HG02610 (cell line): Measurements from ENCODE around the gene SIX2.

ENCODE experiments used
- ATAC-seq: cut with Tn5 transposase; IDR thresholded peaks from one replicate; pipeline ENCODE4 v1.9.1; 2021; ENCODE audit warnings: mild to moderate bottlenecking, moderate library complexity; ENCODE audit not compliant: unreplicated experiment

The SIX2 gene

DNA sequence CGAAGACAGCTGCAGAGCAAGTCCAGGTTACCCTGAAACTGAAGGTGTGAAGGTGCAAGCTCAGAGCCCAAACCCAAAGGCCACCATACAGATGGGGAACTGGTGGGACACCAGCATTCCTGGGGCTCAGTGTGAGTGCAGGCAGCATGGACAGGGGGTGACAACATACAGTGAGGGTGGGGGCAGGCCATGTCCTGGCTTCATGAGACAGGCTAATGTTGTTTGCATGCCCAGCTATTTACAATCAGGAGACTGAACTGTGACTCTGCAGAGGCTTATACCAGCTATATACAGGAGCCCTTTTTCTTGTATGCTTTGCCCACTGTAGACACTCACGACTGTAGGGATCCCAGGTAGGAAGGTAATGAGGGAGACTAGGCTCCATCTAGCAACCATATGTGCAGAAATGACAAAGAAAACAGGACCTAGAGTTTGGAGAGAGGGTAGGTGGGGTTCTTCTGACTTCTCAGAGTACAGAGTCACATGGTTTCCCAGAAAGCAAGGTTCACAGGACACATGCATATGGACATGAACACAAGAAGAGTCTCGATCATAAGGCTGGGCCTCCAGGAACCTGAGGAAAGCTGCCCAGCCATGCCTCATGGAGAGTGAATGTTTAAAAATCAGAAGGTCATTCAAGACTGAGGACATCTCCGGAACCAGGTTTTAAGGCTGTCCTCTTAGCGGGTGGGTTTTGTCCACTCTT is 41.4 kb downstream of the SIX2 start:
- no peak for ATAC-seq

DNA sequence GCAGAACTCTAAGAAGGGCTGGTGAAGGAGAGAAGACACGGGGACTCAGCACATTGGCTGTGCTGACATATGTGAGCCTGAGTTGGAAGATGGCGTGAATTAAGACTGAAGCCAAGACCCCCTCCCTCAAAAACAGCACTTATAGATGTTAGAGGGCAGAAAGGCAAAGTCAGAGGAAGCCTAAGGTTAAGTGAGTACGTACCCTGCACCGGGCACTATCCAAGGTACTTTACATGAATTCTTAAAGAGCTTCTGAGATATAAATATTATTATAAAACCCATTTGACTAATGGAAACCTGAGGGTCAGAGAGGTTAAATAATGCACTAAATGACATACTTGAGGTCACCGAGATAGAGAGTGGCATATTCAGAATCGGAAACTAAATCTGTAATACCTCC is 42.2 kb downstream of the SIX2 start:
- no peak for ATAC-seq

DNA sequence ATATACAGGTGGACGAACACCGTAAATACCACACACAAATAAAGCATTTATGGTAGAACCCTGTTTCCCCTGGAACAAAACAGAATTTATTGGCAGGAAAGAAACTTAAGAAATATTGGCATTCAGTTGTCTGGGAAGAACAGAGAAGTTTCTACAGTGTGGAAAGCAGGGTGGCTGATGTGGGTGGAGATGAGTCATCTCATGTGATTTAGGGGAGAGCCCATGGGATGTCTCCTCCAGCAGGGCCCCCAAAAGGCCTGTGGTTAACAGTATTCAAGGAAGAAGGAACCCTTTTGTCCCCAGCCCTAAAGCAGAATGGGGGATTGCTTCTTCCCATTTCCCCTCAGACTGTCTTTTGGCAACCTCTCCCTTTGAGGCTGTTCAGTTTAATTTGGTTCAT is 43.6 kb downstream of the SIX2 start:
- no peak for ATAC-seq

DNA sequence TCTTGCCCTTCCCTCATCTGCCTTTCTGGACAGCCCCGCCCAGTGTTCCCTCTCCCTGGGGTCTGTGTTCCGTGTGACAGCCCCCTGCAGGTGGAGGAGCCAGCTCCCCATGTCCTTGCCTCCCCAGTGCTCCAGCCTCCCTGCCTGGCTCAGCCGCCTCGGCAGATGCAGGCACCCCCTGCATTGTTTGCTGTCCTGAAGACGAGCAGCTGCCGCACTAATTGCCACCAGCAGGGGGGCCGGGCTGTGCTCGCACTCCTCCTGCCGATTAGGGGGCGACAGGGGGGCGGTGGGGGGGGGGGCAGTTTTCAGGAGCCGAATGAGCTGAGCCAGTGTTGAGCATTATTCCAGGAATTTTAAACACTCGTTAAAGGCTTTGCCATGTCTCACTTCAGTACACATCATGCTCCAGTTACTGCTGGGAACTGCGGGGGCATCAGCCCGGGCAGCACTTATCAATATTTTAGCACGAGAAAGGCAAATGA is 44.5 kb downstream of the SIX2 start:
- no peak for ATAC-seq

DNA sequence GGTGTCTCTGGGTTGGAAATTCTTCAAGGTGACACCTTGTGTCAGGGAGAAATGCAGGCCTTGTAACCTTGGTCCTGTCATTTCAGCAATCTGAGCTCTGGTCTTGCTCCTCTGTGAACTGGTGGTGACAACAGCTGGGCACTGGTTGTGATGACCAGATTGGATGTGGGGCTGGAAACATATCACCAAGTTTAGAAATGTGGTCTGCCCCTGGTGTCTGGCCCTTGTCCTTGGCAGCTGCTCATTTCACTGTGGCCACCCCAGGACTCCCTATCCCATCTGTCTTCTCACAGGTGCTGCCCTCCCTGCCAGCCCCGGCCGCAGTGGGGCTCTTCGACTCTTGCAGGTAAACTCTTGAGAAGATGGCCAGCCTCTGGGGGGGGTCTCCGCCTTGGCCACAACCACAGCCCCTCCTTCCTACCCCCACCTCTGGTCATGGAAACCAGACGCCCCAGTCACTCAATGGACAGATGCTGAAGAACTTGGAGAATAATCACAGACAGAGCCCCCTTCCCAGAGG is 47.0 kb downstream of the SIX2 start:
- ATAC-seq = no peak

DNA sequence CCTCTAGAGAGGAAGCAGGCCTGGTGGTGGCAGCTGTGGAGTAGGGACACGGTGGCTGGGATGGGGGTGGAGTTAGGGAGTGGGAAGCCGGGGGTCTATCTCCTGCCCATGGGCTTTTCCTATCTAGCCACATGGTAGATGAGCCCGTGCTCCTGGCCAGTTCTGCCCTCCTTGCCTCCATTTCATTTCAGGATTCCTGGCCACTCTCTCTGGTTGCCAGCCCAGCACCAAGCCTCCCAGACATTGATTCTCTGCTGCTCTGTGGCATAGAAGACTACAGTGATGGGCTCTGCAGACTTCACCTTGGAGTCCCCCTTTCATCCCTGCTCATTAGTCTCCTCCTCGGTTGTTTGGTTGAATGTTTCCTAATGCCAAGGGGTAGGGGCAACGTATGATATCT is 48.4 kb downstream of the SIX2 start:
- no peak for ATAC-seq

DNA sequence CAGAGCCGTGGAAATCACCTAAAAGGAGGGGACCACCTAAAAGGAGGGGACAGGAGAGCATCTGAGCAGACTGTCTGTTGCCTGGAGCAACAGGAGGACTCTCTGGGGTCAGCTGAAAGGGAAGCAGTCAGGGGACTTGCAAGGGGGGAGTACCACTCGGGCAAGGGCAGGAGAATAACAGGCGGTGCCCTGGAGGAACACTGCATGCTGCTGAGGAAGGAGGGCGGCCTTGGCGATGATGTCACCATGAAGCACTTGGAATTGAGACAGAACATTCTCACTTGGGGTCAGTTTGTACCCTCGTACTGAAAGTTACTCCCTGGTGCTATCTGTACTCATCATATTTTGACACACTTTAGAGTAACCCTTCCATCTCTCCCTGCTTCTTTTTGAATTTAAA is 49.4 kb downstream of the SIX2 start:
- ATAC-seq = no peak

DNA sequence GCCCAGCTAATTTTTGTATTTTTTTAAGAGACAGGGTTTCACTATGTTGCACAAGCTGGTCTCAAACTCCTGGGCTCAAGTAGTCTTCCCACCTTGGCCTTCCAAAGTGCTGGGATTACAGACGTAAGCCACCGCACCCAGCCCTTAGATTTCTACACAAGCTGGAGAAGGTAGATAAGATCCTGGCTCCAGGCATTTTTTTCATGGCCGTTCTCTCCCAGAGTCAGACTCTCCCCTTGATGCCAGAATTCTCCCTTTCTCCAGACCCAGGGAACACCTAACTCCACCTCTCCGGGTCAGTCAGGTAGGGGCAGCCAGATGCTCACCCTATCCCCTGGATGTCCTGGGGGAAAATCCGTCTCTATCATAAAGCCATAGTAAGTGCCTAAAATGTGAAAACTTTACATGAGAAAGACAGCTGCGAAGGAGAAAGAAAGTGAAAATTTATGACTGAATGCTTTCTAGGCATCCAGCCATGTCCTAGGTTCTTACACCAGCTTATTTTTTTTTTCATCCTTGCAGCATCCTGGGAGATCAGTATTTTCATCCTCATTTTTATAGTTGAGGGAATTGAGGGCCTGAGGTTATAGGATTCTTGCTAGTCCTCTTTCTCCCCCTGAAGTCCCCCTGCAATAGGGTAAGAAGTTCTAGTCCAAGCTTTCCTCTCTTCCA is 51.5 kb downstream of the SIX2 start:
- no peak for ATAC-seq

DNA sequence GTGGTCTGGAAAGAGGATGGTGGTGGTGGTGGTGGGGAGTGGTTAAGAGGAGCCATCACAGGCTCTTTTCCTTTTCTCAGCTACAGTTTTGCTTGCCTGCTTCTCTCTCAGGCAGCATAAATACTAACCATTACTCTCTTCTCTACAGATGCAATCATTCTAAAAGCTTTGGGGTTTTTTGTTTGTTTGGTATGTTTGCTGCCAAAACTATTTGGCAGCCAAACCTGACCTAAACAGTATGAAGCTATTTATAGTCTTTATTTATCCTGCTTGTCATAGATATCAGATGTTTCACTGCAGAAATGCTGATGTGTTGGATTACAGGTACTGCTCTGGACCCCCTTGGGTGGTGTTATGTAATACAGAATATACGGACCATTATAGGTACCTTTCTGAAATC is 52.4 kb downstream of the SIX2 start:
- ATAC-seq = no peak

DNA sequence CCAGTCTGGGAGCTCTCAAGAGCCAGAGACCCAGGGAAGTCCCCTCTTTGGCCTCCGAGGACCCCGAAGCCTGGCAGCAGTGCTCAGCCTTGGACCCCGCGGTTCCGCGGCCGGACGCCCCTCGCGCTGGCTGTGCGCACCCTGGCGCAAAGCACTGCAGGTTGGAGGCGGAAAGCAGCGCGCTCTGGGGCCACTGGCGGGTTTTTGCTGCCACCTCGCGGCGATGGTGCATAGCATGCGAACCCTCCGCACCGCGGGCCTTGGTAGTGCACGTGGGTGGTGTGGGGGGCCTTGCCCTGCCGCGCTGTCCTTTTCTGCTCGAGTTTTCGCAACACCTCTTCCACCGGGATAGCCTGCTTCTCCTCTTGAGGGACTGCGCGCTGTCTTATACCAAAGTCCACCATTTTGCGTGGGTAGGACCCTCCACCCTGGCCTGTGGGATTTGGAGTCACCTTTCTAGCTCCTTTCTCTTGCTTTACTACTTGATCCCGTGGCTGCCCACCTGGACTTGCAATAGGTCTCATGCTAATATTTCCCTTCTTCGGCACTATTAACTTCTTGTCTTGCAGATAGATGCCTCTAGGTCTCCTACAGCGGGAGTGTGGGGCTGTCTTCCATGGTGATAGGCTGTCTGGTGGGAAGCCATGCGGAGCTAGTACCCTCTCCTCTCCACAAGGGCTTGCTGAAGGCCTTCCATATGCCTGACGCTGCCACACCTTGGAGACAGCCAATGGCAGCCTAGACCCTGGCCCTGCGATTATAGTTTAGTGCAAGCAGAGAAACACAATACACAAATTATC is 53.5 kb downstream of the SIX2 start:
- ATAC-seq = peak; percentile 61
